Fibroblast of villous mesenchyme (primary cell): ENCODE results near the gene DAPP1. TPM values are rescaled to one million over a fixed set of nuclear protein-coding genes. Genes with fewer than 3 reads are reported as not detected.
A peak's percentile ranks its signal among the peaks of the same experiment; 100 is the strongest.

Source experiments
- DNase-seq: peaks from one replicate; pipeline ENCODE4 v3.0.0-alpha.2; 2010; ENCODE audit warnings: low read depth
- H3K4me3 ChIP-seq: 2 replicates; pipeline ENCODE4 v1.5.1; 2011; ENCODE audit warnings: low read depth, mild to moderate bottlenecking, low read length
- CTCF ChIP-seq: IDR thresholded peaks from 2 replicates; pipeline ENCODE4 v1.5.1; 2012; ENCODE audit warnings: low read depth, mild to moderate bottlenecking, low read length; ENCODE audit not compliant: insufficient read depth
- total RNA-seq: library from RNA; depleted of rRNA; stranded (reverse); fragments of >200 nt; gene quantifications from 2 replicates; pipeline ENCODE4 v1.2.3, GENCODE V29; 2012

DAPP1 gene
- total RNA-seq, 1 donor: not detected

- TF ChIP-seq CTCF: no peak
- peak; percentile 45 for DNase-seq
- no peak overlapping the region for H3K4me3 ChIP-seq
Measured at GRCh38 chr4:99875071-99875470, 58.4 kb downstream of the DAPP1 start.

- no peak overlapping the region for H3K4me3 ChIP-seq
- no peak for DNase-seq
- no peak for TF ChIP-seq CTCF
Measured at GRCh38 chr4:99876946-99877345, 60.3 kb downstream of the DAPP1 start.

- no peak for DNase-seq
- no peak for TF ChIP-seq CTCF
- H3K4me3 ChIP-seq: no peak overlapping the region
Measured at GRCh38 chr4:99878604-99879003, 62.0 kb downstream of the DAPP1 start.

- H3K4me3 ChIP-seq: no peak overlapping the region
- TF ChIP-seq CTCF: no peak
- DNase-seq: no peak
Measured at GRCh38 chr4:99879458-99879857, 62.8 kb downstream of the DAPP1 start.

- H3K4me3 ChIP-seq: no peak overlapping the region
- peak; percentile 45 for TF ChIP-seq CTCF
- DNase-seq: peak; percentile 39
Measured at GRCh38 chr4:99885063-99885664, 68.5 kb downstream of the DAPP1 start.

GRCh38 chr4:99885687-99886086 is 69.1 kb downstream of the DAPP1 start:
- no peak overlapping the region for H3K4me3 ChIP-seq
- no peak for DNase-seq
- no peak for TF ChIP-seq CTCF

- no peak for DNase-seq
- no peak for TF ChIP-seq CTCF
- H3K4me3 ChIP-seq: no peak overlapping the region
Measured at GRCh38 chr4:99886146-99886545, 69.5 kb downstream of the DAPP1 start.
